HCT116 (cell line): Measurements from ENCODE around the gene CSGALNACT2. TPM values are rescaled to one million over a fixed set of nuclear protein-coding genes. Genes with fewer than 3 reads are reported as not detected.

Experiments used
- ATAC-seq: fragments of 200-7000 bp; cut with Tn5 transposase; 2 replicates; pipeline ENCODE4 v1.9.1; 2020; ENCODE audit warnings: mild to moderate bottlenecking, moderate library complexity
- BruUV-seq: library from RNA; stranded (reverse); fragments of 400-500 nt; replicated peaks from 2 replicates; lab custom pipeline; 2021; lab: Mats Ljungman, UMichigan
- CTCF ChIA-PET: fragments of 300-600 bp; sonication (Branson Sonifier 250); formaldehyde crosslinking; loops from one replicate; lab custom pipeline; 2021; ENCODE audit warnings: antibody characterized with exemption; lab: Charles Lee
- POLR2A ChIA-PET: fragments of 300-600, 350-600 bp; sonication (Branson Sonifier 250); formaldehyde crosslinking; loops from one replicate; lab custom pipeline; 2021; ENCODE audit warnings: antibody characterized with exemption; lab: Charles Lee
- RAD21 ChIA-PET, 2 experiments: fragments of 300-600 bp; sonication (Branson Sonifier 250); formaldehyde crosslinking; loops; one replicate each; lab custom pipeline; 2023; ENCODE audit warnings: low total read pairs in 2 of 2; ENCODE audit not compliant: uncharacterized antibody in 2 of 2, unreplicated experiment in 2 of 2, low non-redundant PET in 1 of 2; lab: Charles Lee
- DNase-seq: peaks from one replicate; pipeline ENCODE4 v3.0.0-alpha.2; 2010; ENCODE audit warnings: low read depth, low spot score
- H2AFZ ChIP-seq: fragments of 200-600 bp; shearing (Covaris generic), sonication (generic); 2 replicates; pipeline ENCODE4 v1.6.1; 2017; ENCODE audit warnings: low read depth, mixed run types, mixed read lengths, antibody characterized with exemption, low read length; ENCODE audit not compliant: poor library complexity, severe bottlenecking
- H3K27ac ChIP-seq: 2 replicates; pipeline ENCODE4 v1.5.1; 2012; ENCODE audit warnings: low read depth, low read length
- H3K27me3 ChIP-seq: fragments of 200-600 bp; sonication (generic); 2 replicates; pipeline ENCODE4 v1.6.1; 2016; ENCODE audit warnings: mixed run types, low read length, mixed read lengths; ENCODE audit not compliant: insufficient read depth
- H3K36me3 ChIP-seq, 2 experiments: fragments of 200-500 bp in 1 of 2; fragments of 200-600 bp in 1 of 2; sonication (Bioruptor generic) in 1 of 2; sonication (generic) in 1 of 2; 2 replicates each; pipeline versions ENCODE4 v1.5.1 to v1.6.1; 2014 to 2016; ENCODE audit warnings: low read length in 2 of 2, inconsistent platforms in 1 of 2, mixed read lengths in 1 of 2, mixed run types in 1 of 2; ENCODE audit not compliant: insufficient read depth in 2 of 2, control insufficient read depth in 1 of 2
- H3K4me1 ChIP-seq, 2 experiments: fragments of 200-600 bp in 1 of 2; sonication (generic) in 1 of 2; 2 replicates each; pipeline versions ENCODE4 v1.5.1 to v1.6.1; 2012 to 2017; ENCODE audit warnings: low read length in 2 of 2, inconsistent platforms in 1 of 2, mild to moderate bottlenecking in 1 of 2, mixed read lengths in 1 of 2, mixed run types in 1 of 2, moderate library complexity in 1 of 2; ENCODE audit not compliant: insufficient read depth in 2 of 2, control insufficient read depth in 1 of 2
- H3K4me2 ChIP-seq: fragments of 200-600 bp; sonication (generic); 2 replicates; pipeline ENCODE4 v1.6.1; 2017; ENCODE audit warnings: mixed run types, low read length, mixed read lengths
- H3K4me3 ChIP-seq, 2 experiments: fragments of 200-600 bp in 1 of 2; sonication (generic) in 1 of 2; replicated peaks in 1 of 2; 2 replicates each; pipeline ENCODE4 v1.5.1; 2011 to 2016; ENCODE audit warnings: low read length in 2 of 2, control low read depth in 1 of 2, low read depth in 1 of 2, mild to moderate bottlenecking in 1 of 2, mixed read lengths in 1 of 2, mixed run types in 1 of 2
- H3K79me2 ChIP-seq: fragments of 200-600 bp; sonication (generic); 2 replicates; pipeline ENCODE4 v1.6.1; 2017; ENCODE audit warnings: mild to moderate bottlenecking, mixed run types, low read length, moderate library complexity, mixed read lengths; ENCODE audit not compliant: insufficient read depth
- H3K9ac ChIP-seq: fragments of 200-600 bp; sonication (generic); 2 replicates; pipeline ENCODE4 v1.6.1; 2016; ENCODE audit warnings: low read length, mixed read lengths
- H3K9me2 ChIP-seq: fragments of 200-600 bp; sonication (generic), shearing (Covaris generic); 2 replicates; pipeline ENCODE4 v1.6.1; 2017; ENCODE audit warnings: mixed run types, mild to moderate bottlenecking, moderate library complexity; ENCODE audit not compliant: insufficient read depth
- H3K9me3 ChIP-seq, 2 experiments: fragments of 200-500 bp in 1 of 2; fragments of 200-600 bp in 1 of 2; sonication (Bioruptor generic) in 1 of 2; sonication (generic) in 1 of 2; 2 replicates each; pipeline ENCODE4 v1.6.1; 2014 to 2017; ENCODE audit warnings: low read length in 2 of 2, mixed read lengths in 2 of 2, inconsistent platforms in 1 of 2, low read depth in 1 of 2, mild to moderate bottlenecking in 1 of 2, mixed run types in 1 of 2, moderate library complexity in 1 of 2; ENCODE audit not compliant: control insufficient read depth in 1 of 2, insufficient read depth in 1 of 2
- H4K20me1 ChIP-seq: fragments of 200-600 bp; sonication (generic), shearing (Covaris generic); 2 replicates; pipeline ENCODE4 v1.6.1; 2017; ENCODE audit warnings: mixed run types, mild to moderate bottlenecking, moderate library complexity; ENCODE audit not compliant: insufficient read depth
- CBX3 ChIP-seq: IDR thresholded peaks from 2 replicates; pipeline ENCODE4 v1.6.1; 2012; ENCODE audit warnings: low read depth
- EGR1 ChIP-seq: IDR thresholded peaks from 2 replicates; pipeline ENCODE4 v1.6.1; 2012; ENCODE audit warnings: low read depth
- EZH2phosphoT487 ChIP-seq: fragments of 200-600 bp; IDR thresholded peaks from 2 replicates; pipeline ENCODE4 v1.6.1; 2018; ENCODE audit warnings: antibody characterized with exemption, borderline replicate concordance
- FOSL1 ChIP-seq: IDR thresholded peaks from 2 replicates; pipeline ENCODE4 v1.6.1; 2012; ENCODE audit warnings: low read depth
- JUND ChIP-seq: IDR thresholded peaks from 2 replicates; pipeline ENCODE4 v1.6.1; 2012
- POLR2A ChIP-seq: IDR thresholded peaks from 2 replicates; pipeline ENCODE4 v1.7.0; 2011; ENCODE audit warnings: borderline replicate concordance; ENCODE audit not compliant: insufficient read depth, insufficient read length; ENCODE audit errors: extremely low read depth
- POLR2AphosphoS5 ChIP-seq: IDR thresholded peaks from 2 replicates; pipeline ENCODE4 v1.6.1; 2011; ENCODE audit warnings: mild to moderate bottlenecking, low read depth, low read length, moderate library complexity
- RAD21 ChIP-seq: IDR thresholded peaks from 2 replicates; pipeline ENCODE4 v1.6.1; 2012; ENCODE audit warnings: low read depth, mild to moderate bottlenecking
- SIN3A ChIP-seq: IDR thresholded peaks from 2 replicates; pipeline ENCODE4 v1.6.1; 2012; ENCODE audit warnings: low read depth
- SP1 ChIP-seq: IDR thresholded peaks from 2 replicates; pipeline ENCODE4 v1.6.1; 2012; ENCODE audit warnings: low read depth
- SRF ChIP-seq: IDR thresholded peaks from 2 replicates; pipeline ENCODE4 v1.6.1; 2012; ENCODE audit warnings: low read depth
- TCF7L2 ChIP-seq: IDR thresholded peaks from 2 replicates; pipeline ENCODE4 v1.7.0; 2011; ENCODE audit warnings: borderline replicate concordance, inconsistent platforms; ENCODE audit not compliant: insufficient read depth, insufficient read length; ENCODE audit errors: extremely low read depth
- ZFX ChIP-seq: fragments of 450-650 bp; IDR thresholded peaks from 2 replicates; pipeline ENCODE4 v1.6.1; 2017
- ZNF274 ChIP-seq: fragments of 200-500 bp; sonication (Bioruptor generic); IDR thresholded peaks from 2 replicates; pipeline ENCODE4 v1.6.1; 2014; ENCODE audit warnings: mild to moderate bottlenecking, low read depth, low read length, inconsistent platforms
- intact Hi-C: fragments of 100-400 bp; cut with micrococcal nuclease; formaldehyde crosslinking; loops from 2 replicates; pipeline ENCODE4 v1.10.0; 2022
- total RNA-seq: library from RNA; stranded (reverse); gene quantifications from one replicate; pipeline ENCODE4 v1.2.1, GENCODE V29; 2021; ENCODE audit not compliant: unreplicated experiment
- TF ChIP-seq, protein P1 (sequence below), 3 experiments: fragments of 200-600 bp in 1 of 3; sonication (generic) in 1 of 3; IDR thresholded peaks in 2 of 3; conservative IDR thresholded peaks in 1 of 3; 2 replicates each; pipeline ENCODE4 v1.5.1; 2012 to 2017; ENCODE audit warnings: low read depth in 2 of 3, low read length in 2 of 3, antibody characterized with exemption in 1 of 3, borderline replicate concordance in 1 of 3, control low read depth in 1 of 3, mild to moderate bottlenecking in 1 of 3, mixed read lengths in 1 of 3, mixed run types in 1 of 3, moderate library complexity in 1 of 3; ENCODE audit not compliant: insufficient read depth in 1 of 3
- TF ChIP-seq, protein P2 (sequence below): IDR thresholded peaks from 2 replicates; pipeline ENCODE4 v1.6.1; 2011; ENCODE audit warnings: mild to moderate bottlenecking, low read length, moderate library complexity; ENCODE audit not compliant: insufficient replicate concordance; ENCODE audit errors: extremely low read depth
- TF ChIP-seq, protein P3 (sequence below): IDR thresholded peaks from 2 replicates; pipeline ENCODE4 v1.6.1; 2012

CSGALNACT2 gene
- total RNA-seq, 1 experiment from 2014 or later, result 9.9 TPM

DNA sequence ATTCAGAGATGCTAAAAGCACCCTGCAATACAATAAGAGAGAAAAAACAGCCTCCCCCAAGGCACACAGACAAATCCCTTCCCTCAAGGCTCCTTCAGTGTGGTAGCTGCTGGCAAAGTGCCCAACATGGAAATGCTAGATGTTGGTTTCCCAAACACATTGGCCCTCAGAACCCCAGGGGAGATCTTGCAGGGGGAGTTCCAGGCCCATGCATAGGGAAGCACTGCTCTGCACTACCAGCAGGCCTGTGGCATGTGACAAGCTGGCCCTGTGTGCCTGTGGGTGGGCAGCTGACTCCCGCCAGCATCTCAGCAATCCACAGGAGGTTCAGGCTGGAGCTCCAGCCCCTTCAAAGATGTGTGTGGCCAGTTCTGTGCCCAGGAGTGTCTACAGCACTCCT lies 16.8 kb upstream of the CSGALNACT2 start:
- TF ChIP-seq, protein P1, sequence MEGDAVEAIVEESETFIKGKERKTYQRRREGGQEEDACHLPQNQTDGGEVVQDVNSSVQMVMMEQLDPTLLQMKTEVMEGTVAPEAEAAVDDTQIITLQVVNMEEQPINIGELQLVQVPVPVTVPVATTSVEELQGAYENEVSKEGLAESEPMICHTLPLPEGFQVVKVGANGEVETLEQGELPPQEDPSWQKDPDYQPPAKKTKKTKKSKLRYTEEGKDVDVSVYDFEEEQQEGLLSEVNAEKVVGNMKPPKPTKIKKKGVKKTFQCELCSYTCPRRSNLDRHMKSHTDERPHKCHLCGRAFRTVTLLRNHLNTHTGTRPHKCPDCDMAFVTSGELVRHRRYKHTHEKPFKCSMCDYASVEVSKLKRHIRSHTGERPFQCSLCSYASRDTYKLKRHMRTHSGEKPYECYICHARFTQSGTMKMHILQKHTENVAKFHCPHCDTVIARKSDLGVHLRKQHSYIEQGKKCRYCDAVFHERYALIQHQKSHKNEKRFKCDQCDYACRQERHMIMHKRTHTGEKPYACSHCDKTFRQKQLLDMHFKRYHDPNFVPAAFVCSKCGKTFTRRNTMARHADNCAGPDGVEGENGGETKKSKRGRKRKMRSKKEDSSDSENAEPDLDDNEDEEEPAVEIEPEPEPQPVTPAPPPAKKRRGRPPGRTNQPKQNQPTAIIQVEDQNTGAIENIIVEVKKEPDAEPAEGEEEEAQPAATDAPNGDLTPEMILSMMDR (IDR thresholded peaks at IDR 0.05 in 2 of 3, conservative IDR thresholded peaks at IDR 0.05 in 1 of 3; ENCODE audit: borderline replicate concordance in 1 of 3, insufficient read depth in 1 of 3, low read depth in 2 of 3, low read length in 2 of 3), result no peak
- TF ChIP-seq TCF7L2 (no peak), JUND (no peak), RAD21 (no peak), SRF (no peak), ZFX (no peak), FOSL1 (no peak), SIN3A (no peak), CBX3 (no peak), ZNF274 (no peak)
- DNase-seq (no peak), ATAC-seq (no peak)
- no peak overlapping the region for H3K9ac ChIP-seq
- H3K9me2 ChIP-seq, result no peaks in the 10 kb centered on the region
- RAD21 ChIA-PET, result no interaction called here
- no peaks in the 10 kb centered on the region for H3K79me2 ChIP-seq
- no peaks in the 10 kb centered on the region for H3K4me1 ChIP-seq
- no TSS peak for BruUV-seq
- H3K36me3 ChIP-seq, result no peaks in the 10 kb centered on the region
- intact Hi-C loops, result no loop called here
- no peak overlapping the region for H3K27ac ChIP-seq
- no peaks in the 10 kb centered on the region for H4K20me1 ChIP-seq
- CTCF ChIA-PET, result no interaction called here
- H3K27me3 ChIP-seq, result no peaks in the 10 kb centered on the region
- no peaks in the 10 kb centered on the region for H3K9me3 ChIP-seq
- H3K4me2 ChIP-seq, result no peak overlapping the region
- POLR2A ChIA-PET, result no interaction called here
- H2AFZ ChIP-seq, result no peak overlapping the region
- no peak overlapping the region for H3K4me3 ChIP-seq

DNA sequence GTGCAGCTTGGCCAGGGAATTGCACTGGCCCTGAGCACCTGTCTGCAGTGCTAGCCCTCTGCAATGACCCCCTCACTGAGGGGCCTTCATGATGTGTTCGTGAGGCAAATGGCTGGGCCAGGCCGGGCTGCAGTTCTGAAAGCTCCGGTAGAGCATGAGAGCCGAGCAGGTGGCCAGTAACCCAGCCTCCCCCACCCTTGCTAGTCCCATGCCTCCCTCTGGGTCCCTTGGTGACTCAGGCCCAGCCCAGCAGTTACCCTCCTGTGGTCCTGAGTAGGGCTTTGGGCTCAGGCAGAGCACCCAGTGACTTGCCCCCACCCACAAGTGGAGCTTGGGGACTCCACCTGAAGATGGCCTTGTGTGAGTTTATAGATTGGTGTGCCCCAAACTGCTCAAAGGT lies 16.1 kb upstream of the CSGALNACT2 start:
- CTCF ChIA-PET, result no interaction called here
- no peaks in the 10 kb centered on the region for H3K27me3 ChIP-seq
- H3K9me3 ChIP-seq, result no peaks in the 10 kb centered on the region
- RAD21 ChIA-PET, result no interaction called here
- POLR2A ChIA-PET, result no interaction called here
- no peak overlapping the region for H2AFZ ChIP-seq
- no peak overlapping the region for H3K9ac ChIP-seq
- no peak for ATAC-seq
- intact Hi-C loops, result no loop called here
- no peaks in the 10 kb centered on the region for H3K4me1 ChIP-seq
- no peak overlapping the region for H3K4me2 ChIP-seq
- H3K4me3 ChIP-seq, result no peak overlapping the region
- H3K79me2 ChIP-seq, result no peaks in the 10 kb centered on the region
- H3K27ac ChIP-seq, result no peak overlapping the region
- no TSS peak for BruUV-seq
- H4K20me1 ChIP-seq, result no peaks in the 10 kb centered on the region
- H3K9me2 ChIP-seq, result no peaks in the 10 kb centered on the region
- no peak for DNase-seq
- no peaks in the 10 kb centered on the region for H3K36me3 ChIP-seq
- TF ChIP-seq RAD21 (no peak), POLR2A (no peak), JUND (no peak), EZH2phosphoT487 (no peak), ZFX (no peak), SRF (no peak), ZNF274 (no peak), SP1 (no peak), TCF7L2 (no peak), POLR2AphosphoS5 (no peak), CBX3 (no peak), EGR1 (no peak)
- TF ChIP-seq, protein P2, sequence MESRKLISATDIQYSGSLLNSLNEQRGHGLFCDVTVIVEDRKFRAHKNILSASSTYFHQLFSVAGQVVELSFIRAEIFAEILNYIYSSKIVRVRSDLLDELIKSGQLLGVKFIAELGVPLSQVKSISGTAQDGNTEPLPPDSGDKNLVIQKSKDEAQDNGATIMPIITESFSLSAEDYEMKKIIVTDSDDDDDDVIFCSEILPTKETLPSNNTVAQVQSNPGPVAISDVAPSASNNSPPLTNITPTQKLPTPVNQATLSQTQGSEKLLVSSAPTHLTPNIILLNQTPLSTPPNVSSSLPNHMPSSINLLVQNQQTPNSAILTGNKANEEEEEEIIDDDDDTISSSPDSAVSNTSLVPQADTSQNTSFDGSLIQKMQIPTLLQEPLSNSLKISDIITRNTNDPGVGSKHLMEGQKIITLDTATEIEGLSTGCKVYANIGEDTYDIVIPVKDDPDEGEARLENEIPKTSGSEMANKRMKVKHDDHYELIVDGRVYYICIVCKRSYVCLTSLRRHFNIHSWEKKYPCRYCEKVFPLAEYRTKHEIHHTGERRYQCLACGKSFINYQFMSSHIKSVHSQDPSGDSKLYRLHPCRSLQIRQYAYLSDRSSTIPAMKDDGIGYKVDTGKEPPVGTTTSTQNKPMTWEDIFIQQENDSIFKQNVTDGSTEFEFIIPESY, result no peak
- TF ChIP-seq, protein P3, sequence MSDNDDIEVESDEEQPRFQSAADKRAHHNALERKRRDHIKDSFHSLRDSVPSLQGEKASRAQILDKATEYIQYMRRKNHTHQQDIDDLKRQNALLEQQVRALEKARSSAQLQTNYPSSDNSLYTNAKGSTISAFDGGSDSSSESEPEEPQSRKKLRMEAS, result no peak
